Liver (tissue), 3 donors: Measurements from ENCODE around the gene CREM.

Source experiments
- ATF3 ChIP-seq: IDR thresholded peaks from 2 replicates; pipeline ENCODE4 v1.6.1; 2016; ENCODE audit warnings: antibody characterized with exemption
- CTCF ChIP-seq: fragments of 150-350 bp; IDR thresholded peaks from 2 replicates; pipeline ENCODE4 v1.5.1; 2017; ENCODE audit warnings: improper control_type of control experiment, low read depth, low read length; ENCODE audit not compliant: missing input control
- EGR1 ChIP-seq, 2 donors: IDR thresholded peaks; 2 replicates each; pipeline ENCODE4 v1.6.1; 2016 to 2018; ENCODE audit warnings: antibody characterized with exemption in 2 of 2, low read depth in 2 of 2
- HNF4A ChIP-seq, 2 donors: conservative IDR thresholded peaks; 2 replicates each; pipeline ENCODE4 v1.6.1; 2016; ENCODE audit warnings: antibody characterized with exemption in 2 of 2, mild to moderate bottlenecking in 2 of 2
- HNF4G ChIP-seq: IDR thresholded peaks from 2 replicates; pipeline ENCODE4 v1.6.1; 2016; ENCODE audit warnings: antibody characterized with exemption
- JUND ChIP-seq, 2 donors: IDR thresholded peaks; 2 replicates each; pipeline ENCODE4 v1.6.1; 2016; ENCODE audit warnings: antibody characterized with exemption in 2 of 2
- MAX ChIP-seq: IDR thresholded peaks from 2 replicates; pipeline ENCODE4 v1.6.1; 2016; ENCODE audit warnings: antibody characterized with exemption
- RAD21 ChIP-seq, 2 donors: IDR thresholded peaks; 2 replicates each; pipeline ENCODE4 v1.6.1; 2016; ENCODE audit warnings: antibody characterized with exemption in 2 of 2, mild to moderate bottlenecking in 2 of 2
- REST ChIP-seq: IDR thresholded peaks from 2 replicates; pipeline ENCODE4 v1.6.1; 2016; ENCODE audit warnings: antibody characterized with exemption, mild to moderate bottlenecking
- TAF1 ChIP-seq: conservative IDR thresholded peaks from 2 replicates; pipeline ENCODE4 v1.6.1; 2016; ENCODE audit warnings: antibody characterized with exemption, mild to moderate bottlenecking
- YY1 ChIP-seq: IDR thresholded peaks from 2 replicates; pipeline ENCODE4 v1.6.1; 2016; ENCODE audit warnings: antibody characterized with exemption, mild to moderate bottlenecking
- ZBTB33 ChIP-seq: IDR thresholded peaks from 2 replicates; pipeline ENCODE4 v1.6.1; 2016; ENCODE audit warnings: antibody characterized with exemption
- donor health status: healthy.
- donor health status: healthy.

GRCh38 chr10:35195361-35196306 lies 69.0 kb downstream of the CREM start:
- TF ChIP-seq HNF4A (conservative IDR thresholded peaks at IDR 0.05) (no peak), RAD21 (IDR thresholded peaks at IDR 0.05) (peak; percentile 74 to 77), CTCF (peak; percentile 90), MAX (peak; percentile 57), JUND (IDR thresholded peaks at IDR 0.05) (peak; percentile 89 to 95), REST (peak; percentile 58), YY1 (peak; percentile 80), TAF1 (peak; percentile 27), HNF4G (no peak), EGR1 (IDR thresholded peaks at IDR 0.05; ENCODE audit: low read depth in 2 of 2) (no peak), ATF3 (peak; percentile 73), ZBTB33 (no peak)
